ENCODE measurements around the gene ATP6V1D.

Gene ATP6V1D

GRCh38 chr14:67392123-67392522, 32.5 kb upstream of the ATP6V1D start:
- Histone ChIP-seq H3K9ac (ENCODE audit: low read length) (no peak overlapping the region), H3K4me3 (ENCODE audit: low read depth, low read length) (no peak overlapping the region), H3K27ac (ENCODE audit: low read depth, low read length) (no peak overlapping the region), H3K9me3 (ENCODE audit: control insufficient read depth, insufficient read depth, low read depth, low read length) (no peaks in the 10 kb centered on the region), H3K27me3 (ENCODE audit: control insufficient read depth, insufficient read depth, low read length) (no peaks in the 10 kb centered on the region), H3K4me1 (ENCODE audit: control insufficient read depth, insufficient read depth, low read length) (peaks cover 2% of the 10 kb centered on the region; the same call in 1 of the 2 replicates), H3K36me3 (ENCODE audit: control insufficient read depth, insufficient read depth, low read length) (0 out of 2 replicates have a peak, but pooled peaks cover under 1% of the 10 kb centered on the region)

DNA sequence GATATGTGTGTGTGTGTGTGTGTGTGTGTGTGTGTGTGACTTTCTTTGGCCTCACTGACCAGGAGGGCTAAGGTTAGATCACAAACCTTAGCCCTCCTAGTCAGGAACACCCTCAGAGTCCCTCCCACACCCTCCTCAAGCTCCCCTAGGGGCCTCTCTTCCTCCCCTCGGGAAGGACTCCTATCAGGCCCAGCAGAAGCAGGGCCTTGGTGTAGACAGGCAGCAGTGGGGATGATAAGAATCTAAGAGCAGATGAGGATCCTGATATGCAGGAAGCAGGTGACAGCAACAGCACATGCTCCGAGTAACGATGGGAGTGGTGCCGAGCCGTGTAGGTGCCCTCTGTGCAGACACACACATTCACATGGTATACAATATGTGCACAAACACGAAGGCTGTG, 31.7 kb upstream of the ATP6V1D start:
- no peak overlapping the region for H3K27ac ChIP-seq (ENCODE audit: low read depth, low read length)
- no peak overlapping the region for H3K4me3 ChIP-seq (ENCODE audit: low read depth, low read length)
- H3K36me3 ChIP-seq (ENCODE audit: control insufficient read depth, insufficient read depth, low read length), result peaks cover 6% of the 10 kb centered on the region; the same call in 1 of the 2 replicates
- no peak overlapping the region for H3K9ac ChIP-seq (ENCODE audit: low read length)
- H3K9me3 ChIP-seq (ENCODE audit: control insufficient read depth, insufficient read depth, low read depth, low read length), result no peaks in the 10 kb centered on the region
- H3K27me3 ChIP-seq (ENCODE audit: control insufficient read depth, insufficient read depth, low read length), result no peaks in the 10 kb centered on the region
- H3K4me1 ChIP-seq (ENCODE audit: control insufficient read depth, insufficient read depth, low read length), result peaks cover 2% of the 10 kb centered on the region; the same call in 1 of the 2 replicates

DNA sequence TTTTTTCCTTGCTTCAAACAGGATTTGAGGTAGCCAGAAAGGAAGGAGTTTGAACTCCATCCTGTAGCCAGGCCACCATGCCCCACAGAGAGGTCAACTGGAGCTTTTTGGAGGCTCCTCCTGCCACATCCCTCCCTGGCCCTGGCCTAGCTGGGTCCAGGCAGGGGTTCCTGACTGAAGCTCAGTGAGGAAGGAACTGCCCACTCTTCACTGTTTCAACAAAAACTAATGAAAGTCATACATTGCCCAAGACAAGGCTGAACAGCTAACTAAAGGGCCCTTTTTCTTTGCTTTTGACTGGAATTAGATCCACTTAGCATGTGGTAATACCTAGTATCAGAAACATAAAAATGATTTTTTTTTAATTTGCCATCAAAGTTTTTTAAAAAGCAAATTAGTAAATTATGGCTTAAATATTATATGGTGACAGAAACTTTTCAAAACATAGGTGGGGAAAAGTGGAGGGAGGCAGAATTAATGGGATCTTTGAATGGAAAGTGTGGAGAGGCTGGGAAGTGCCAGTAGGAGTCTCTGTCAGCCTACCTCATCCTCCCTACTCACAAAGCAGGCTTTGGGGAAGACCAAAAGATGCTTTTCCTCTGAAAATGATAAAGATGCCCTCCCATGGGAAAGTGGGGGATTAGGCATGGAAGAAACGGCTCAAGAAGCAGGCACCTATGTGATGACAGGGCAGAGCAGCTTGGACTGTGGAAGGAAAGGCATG, 30.4 kb upstream of the ATP6V1D start:
- H3K4me3 ChIP-seq (ENCODE audit: low read depth, low read length), result no peak overlapping the region
- no peaks in the 10 kb centered on the region for H3K4me1 ChIP-seq (ENCODE audit: control insufficient read depth, insufficient read depth, low read length)
- no peak overlapping the region for H3K27ac ChIP-seq (ENCODE audit: low read depth, low read length)
- H3K27me3 ChIP-seq (ENCODE audit: control insufficient read depth, insufficient read depth, low read length), result no peaks in the 10 kb centered on the region
- H3K9me3 ChIP-seq (ENCODE audit: control insufficient read depth, insufficient read depth, low read depth, low read length), result no peaks in the 10 kb centered on the region
- peaks cover 19% of the 10 kb centered on the region for H3K36me3 ChIP-seq (ENCODE audit: control insufficient read depth, insufficient read depth, low read length)
- H3K9ac ChIP-seq (ENCODE audit: low read length), result no peak overlapping the region

DNA sequence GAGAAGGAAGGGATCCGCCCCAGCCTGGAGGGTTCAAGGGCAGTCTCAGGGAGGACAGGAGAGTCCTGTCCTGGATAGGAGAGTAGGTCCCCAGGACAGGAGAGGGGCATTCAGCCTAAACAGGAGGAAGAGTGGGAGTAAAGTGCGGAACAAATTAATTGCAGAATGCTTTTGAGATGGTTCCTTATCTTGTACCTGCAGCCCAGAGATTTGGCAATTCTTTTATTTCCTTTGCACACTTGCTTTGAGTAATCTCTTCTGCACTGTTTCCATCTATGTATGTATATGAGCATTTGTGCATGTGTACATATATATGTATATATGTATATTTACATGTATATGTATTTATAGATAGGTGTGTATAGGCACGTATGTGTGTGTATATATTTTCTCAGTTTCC, 29.7 kb upstream of the ATP6V1D start:
- H3K27ac ChIP-seq (ENCODE audit: low read depth, low read length), result no peak overlapping the region
- H3K27me3 ChIP-seq (ENCODE audit: control insufficient read depth, insufficient read depth, low read length), result no peaks in the 10 kb centered on the region
- H3K4me3 ChIP-seq (ENCODE audit: low read depth, low read length), result no peak overlapping the region
- no peaks in the 10 kb centered on the region for H3K4me1 ChIP-seq (ENCODE audit: control insufficient read depth, insufficient read depth, low read length)
- H3K9me3 ChIP-seq (ENCODE audit: control insufficient read depth, insufficient read depth, low read depth, low read length), result no peaks in the 10 kb centered on the region
- H3K9ac ChIP-seq (ENCODE audit: low read length), result no peak overlapping the region
- peaks cover 26% of the 10 kb centered on the region for H3K36me3 ChIP-seq (ENCODE audit: control insufficient read depth, insufficient read depth, low read length)

DNA sequence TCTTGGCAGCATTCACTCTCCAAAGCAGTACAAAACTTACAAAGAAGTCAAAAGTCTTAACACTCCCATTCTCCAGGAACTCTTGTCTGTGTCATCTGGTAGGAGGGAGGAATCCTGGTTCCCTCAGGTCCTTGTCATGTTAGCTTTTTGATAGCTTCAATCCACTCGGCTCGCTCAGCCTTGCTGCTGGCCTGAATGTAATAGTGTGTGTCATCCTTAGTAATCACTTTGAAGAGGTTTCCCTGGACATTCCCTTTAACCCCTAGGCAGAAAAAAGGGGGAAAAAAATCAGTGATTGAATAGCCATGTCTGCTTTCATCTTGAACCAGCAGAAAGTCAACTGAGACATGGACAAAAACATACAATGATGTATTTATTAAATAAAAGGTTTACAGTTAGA, 27.6 kb upstream of the ATP6V1D start:
- Histone ChIP-seq H3K9ac (ENCODE audit: low read length) (no peak overlapping the region), H3K9me3 (ENCODE audit: control insufficient read depth, insufficient read depth, low read depth, low read length) (no peaks in the 10 kb centered on the region), H3K27me3 (ENCODE audit: control insufficient read depth, insufficient read depth, low read length) (no peaks in the 10 kb centered on the region), H3K4me1 (ENCODE audit: control insufficient read depth, insufficient read depth, low read length) (no peaks in the 10 kb centered on the region), H3K27ac (ENCODE audit: low read depth, low read length) (no peak overlapping the region), H3K36me3 (ENCODE audit: control insufficient read depth, insufficient read depth, low read length) (peaks cover 47% of the 10 kb centered on the region), H3K4me3 (ENCODE audit: low read depth, low read length) (no peak overlapping the region)

DNA sequence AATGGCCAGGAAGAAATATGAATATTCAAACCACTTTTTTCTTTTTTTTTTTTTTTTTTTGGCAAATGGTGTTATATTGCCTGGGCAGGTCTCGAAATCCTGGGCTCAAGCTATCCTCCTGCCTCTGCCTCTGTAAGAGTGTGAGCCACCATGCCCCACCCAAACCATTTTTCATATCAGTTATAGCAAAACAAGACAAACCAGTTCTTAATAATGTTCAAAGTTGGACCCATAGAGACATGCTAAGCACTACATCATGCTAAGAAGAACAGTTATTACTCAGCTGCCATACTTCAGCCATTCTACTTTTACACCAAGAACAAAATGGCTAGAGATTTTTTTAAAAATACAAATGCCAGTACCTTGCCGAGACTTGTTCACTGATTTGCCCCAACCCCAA, 26.0 kb upstream of the ATP6V1D start:
- Histone ChIP-seq H3K9me3 (ENCODE audit: control insufficient read depth, insufficient read depth, low read depth, low read length) (no peaks in the 10 kb centered on the region), H3K4me3 (ENCODE audit: low read depth, low read length) (no peak overlapping the region), H3K27me3 (ENCODE audit: control insufficient read depth, insufficient read depth, low read length) (no peaks in the 10 kb centered on the region), H3K27ac (ENCODE audit: low read depth, low read length) (no peak overlapping the region), H3K4me1 (ENCODE audit: control insufficient read depth, insufficient read depth, low read length) (no peaks in the 10 kb centered on the region), H3K9ac (ENCODE audit: low read length) (no peak overlapping the region), H3K36me3 (ENCODE audit: control insufficient read depth, insufficient read depth, low read length) (peaks cover 63% of the 10 kb centered on the region)

DNA sequence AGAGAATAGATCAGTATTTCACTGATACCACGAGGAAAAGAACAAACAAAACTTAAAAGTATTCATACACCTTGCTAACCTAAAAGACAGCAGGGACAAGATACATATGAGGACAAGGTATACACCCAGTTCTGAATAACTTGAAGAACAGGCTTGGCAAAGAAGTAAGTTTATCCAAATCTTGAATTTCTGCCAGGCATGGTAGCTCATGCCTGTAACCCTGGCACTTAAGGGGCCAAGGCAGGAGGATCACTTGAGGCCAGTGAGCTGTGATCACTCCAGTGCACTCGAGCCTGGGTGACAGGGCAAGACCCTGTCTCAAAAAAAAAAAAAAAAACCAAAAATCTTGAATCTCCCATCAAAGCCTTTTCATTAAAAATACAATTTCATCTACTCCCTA, 25.5 kb upstream of the ATP6V1D start:
- Histone ChIP-seq H3K9ac (ENCODE audit: low read length) (no peak overlapping the region), H3K27ac (ENCODE audit: low read depth, low read length) (no peak overlapping the region), H3K9me3 (ENCODE audit: control insufficient read depth, insufficient read depth, low read depth, low read length) (no peaks in the 10 kb centered on the region), H3K4me3 (ENCODE audit: low read depth, low read length) (no peak overlapping the region), H3K4me1 (ENCODE audit: control insufficient read depth, insufficient read depth, low read length) (no peaks in the 10 kb centered on the region), H3K27me3 (ENCODE audit: control insufficient read depth, insufficient read depth, low read length) (no peaks in the 10 kb centered on the region), H3K36me3 (ENCODE audit: control insufficient read depth, insufficient read depth, low read length) (peaks cover 68% of the 10 kb centered on the region)

DNA sequence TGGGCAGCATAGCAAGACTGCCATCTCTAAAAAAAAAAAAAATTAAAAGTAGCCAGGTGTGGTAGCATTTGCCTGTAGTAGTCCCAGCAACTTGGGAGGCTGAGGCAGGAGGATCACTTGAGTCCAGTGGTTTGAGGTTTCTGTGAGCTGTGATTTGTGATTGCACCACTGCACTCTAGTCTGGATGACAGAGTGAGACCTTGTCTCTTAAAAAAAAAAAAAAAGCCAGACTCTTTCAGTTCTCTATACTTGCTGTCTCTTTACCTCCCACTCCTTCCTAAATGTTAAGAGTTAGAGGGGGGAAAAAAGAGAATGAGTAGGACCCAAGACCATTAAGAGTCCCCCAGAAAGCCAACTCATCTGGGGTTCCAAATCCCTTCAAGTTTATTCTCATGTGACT, 18.3 kb upstream of the ATP6V1D start:
- Histone ChIP-seq H3K4me3 (ENCODE audit: low read depth, low read length) (no peak overlapping the region), H3K36me3 (ENCODE audit: control insufficient read depth, insufficient read depth, low read length) (peaks cover 95% of the 10 kb centered on the region), H3K27ac (ENCODE audit: low read depth, low read length) (no peak overlapping the region), H3K9me3 (ENCODE audit: control insufficient read depth, insufficient read depth, low read depth, low read length) (no peaks in the 10 kb centered on the region), H3K27me3 (ENCODE audit: control insufficient read depth, insufficient read depth, low read length) (no peaks in the 10 kb centered on the region), H3K9ac (ENCODE audit: low read length) (no peak overlapping the region), H3K4me1 (ENCODE audit: control insufficient read depth, insufficient read depth, low read length) (no peaks in the 10 kb centered on the region)

- Histone ChIP-seq H3K27me3 (ENCODE audit: control insufficient read depth, insufficient read depth, low read length) (no peaks in the 10 kb centered on the region), H3K9me3 (ENCODE audit: control insufficient read depth, insufficient read depth, low read depth, low read length) (no peaks in the 10 kb centered on the region), H3K4me3 (ENCODE audit: low read depth, low read length) (no peak overlapping the region), H3K27ac (ENCODE audit: low read depth, low read length) (no peak overlapping the region), H3K4me1 (ENCODE audit: control insufficient read depth, insufficient read depth, low read length) (no peaks in the 10 kb centered on the region), H3K36me3 (ENCODE audit: control insufficient read depth, insufficient read depth, low read length) (peaks cover 93% of the 10 kb centered on the region), H3K9ac (ENCODE audit: low read length) (no peak overlapping the region)
Measured at GRCh38 chr14:67373347-67373746, 13.7 kb upstream of the ATP6V1D start.

DNA sequence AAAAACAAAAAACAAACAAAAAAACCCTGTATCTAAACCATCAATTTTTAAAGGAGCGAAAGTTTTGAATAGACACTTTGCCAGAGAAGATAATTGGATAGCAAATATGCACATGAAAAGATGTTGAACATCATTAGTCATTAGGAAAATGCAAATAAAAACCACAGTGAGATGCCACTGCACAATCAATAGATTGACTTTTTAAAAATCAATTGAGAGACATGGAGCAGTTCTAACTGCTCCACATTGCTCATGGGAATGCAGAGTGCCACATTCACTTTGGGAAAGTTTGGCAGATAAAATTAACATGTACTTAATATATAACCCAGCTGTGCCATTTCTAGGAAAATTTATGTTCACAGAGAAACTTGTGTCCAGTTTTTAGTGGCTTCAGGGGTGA, 13.2 kb upstream of the ATP6V1D start:
- Histone ChIP-seq H3K27ac (ENCODE audit: low read depth, low read length) (no peak overlapping the region), H3K27me3 (ENCODE audit: control insufficient read depth, insufficient read depth, low read length) (no peaks in the 10 kb centered on the region), H3K4me1 (ENCODE audit: control insufficient read depth, insufficient read depth, low read length) (no peaks in the 10 kb centered on the region), H3K4me3 (ENCODE audit: low read depth, low read length) (no peak overlapping the region), H3K9me3 (ENCODE audit: control insufficient read depth, insufficient read depth, low read depth, low read length) (no peaks in the 10 kb centered on the region), H3K9ac (ENCODE audit: low read length) (no peak overlapping the region), H3K36me3 (ENCODE audit: control insufficient read depth, insufficient read depth, low read length) (peaks cover 93% of the 10 kb centered on the region)

GRCh38 chr14:67371247-67372148, 11.9 kb upstream of the ATP6V1D start:
- H3K9me3 ChIP-seq (ENCODE audit: control insufficient read depth, insufficient read depth, low read depth, low read length), result no peaks in the 10 kb centered on the region
- H3K4me3 ChIP-seq (ENCODE audit: low read depth, low read length), result no peak overlapping the region
- no peaks in the 10 kb centered on the region for H3K4me1 ChIP-seq (ENCODE audit: control insufficient read depth, insufficient read depth, low read length)
- peaks cover 92% of the 10 kb centered on the region for H3K36me3 ChIP-seq (ENCODE audit: control insufficient read depth, insufficient read depth, low read length)
- H3K27me3 ChIP-seq (ENCODE audit: control insufficient read depth, insufficient read depth, low read length), result no peaks in the 10 kb centered on the region
- H3K9ac ChIP-seq (ENCODE audit: low read length), result no peak overlapping the region
- no peak overlapping the region for H3K27ac ChIP-seq (ENCODE audit: low read depth, low read length)

Data from HUES6 (cell line).